Muscle layer of colon (tissue), 2 donors: ENCODE results near the gene SH3BGR.

Experiments used
- H3K27ac ChIP-seq: one replicate; pipeline ENCODE4 v1.7.0; 2013; ENCODE audit warnings: low read depth, mild to moderate bottlenecking, low read length, moderate library complexity
- H3K27me3 ChIP-seq, 2 donors: one replicate each; pipeline ENCODE4 v1.7.0; 2013; ENCODE audit warnings: low read length in 2 of 2, mild to moderate bottlenecking in 2 of 2; ENCODE audit not compliant: insufficient read depth in 2 of 2, control insufficient read depth in 1 of 2
- H3K36me3 ChIP-seq: one replicate; pipeline ENCODE4 v1.7.0; 2013; ENCODE audit warnings: mild to moderate bottlenecking, low read length; ENCODE audit not compliant: insufficient read depth
- H3K4me1 ChIP-seq: one replicate; pipeline ENCODE4 v1.7.0; 2013; ENCODE audit warnings: mild to moderate bottlenecking, low read length; ENCODE audit not compliant: insufficient read depth
- H3K4me3 ChIP-seq, 2 donors: one replicate each; pipeline ENCODE4 v1.7.0; 2013; ENCODE audit warnings: low read length in 2 of 2, low read depth in 1 of 2, mild to moderate bottlenecking in 1 of 2, moderate library complexity in 1 of 2
- H3K9ac ChIP-seq: one replicate; pipeline ENCODE4 v1.7.0; 2013; ENCODE audit warnings: low read length
- H3K9me3 ChIP-seq: one replicate; pipeline ENCODE4 v1.7.0; 2013; ENCODE audit warnings: mild to moderate bottlenecking, low read length
- donor health status: abdominal sarcoma.
- donor health status: Adenocarcinoma of cecum.

Gene SH3BGR

DNA sequence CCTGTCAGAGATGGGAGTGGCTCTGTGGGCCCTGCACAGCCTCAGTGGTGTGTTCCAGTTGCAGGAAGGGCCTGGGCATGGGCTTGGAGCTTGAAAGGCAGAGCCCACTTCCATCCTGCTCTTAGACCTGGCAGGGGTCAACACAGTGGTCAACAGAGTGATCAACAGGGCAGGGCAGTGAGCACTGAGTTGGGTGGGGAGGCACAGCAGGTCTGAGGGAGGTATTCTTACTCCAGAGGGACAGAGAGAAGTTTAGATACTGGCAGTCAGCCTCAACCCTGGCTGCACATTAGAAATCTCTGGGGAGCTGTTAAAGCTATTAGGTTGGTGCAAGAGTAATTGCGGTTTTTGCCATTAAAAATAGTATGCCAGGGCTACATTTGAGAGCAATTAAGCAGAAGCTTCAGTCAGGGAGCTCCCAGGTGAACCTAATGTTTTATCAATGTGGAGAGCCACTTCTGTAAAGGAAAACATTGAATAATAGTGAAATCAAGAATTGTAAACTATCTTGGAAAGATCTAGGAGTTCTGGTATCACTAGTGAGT lies 37.7 kb downstream of the SH3BGR start:
- no peak overlapping the region for H3K9ac ChIP-seq
- no peak overlapping the region for H3K27ac ChIP-seq
- H3K4me3 ChIP-seq = no peak overlapping the region
- H3K4me1 ChIP-seq = peaks cover 5% of the 10 kb centered on the region
- no peaks in the 10 kb centered on the region for H3K9me3 ChIP-seq
- H3K27me3 ChIP-seq = no peaks in the 10 kb centered on the region
- no peaks in the 10 kb centered on the region for H3K36me3 ChIP-seq

DNA sequence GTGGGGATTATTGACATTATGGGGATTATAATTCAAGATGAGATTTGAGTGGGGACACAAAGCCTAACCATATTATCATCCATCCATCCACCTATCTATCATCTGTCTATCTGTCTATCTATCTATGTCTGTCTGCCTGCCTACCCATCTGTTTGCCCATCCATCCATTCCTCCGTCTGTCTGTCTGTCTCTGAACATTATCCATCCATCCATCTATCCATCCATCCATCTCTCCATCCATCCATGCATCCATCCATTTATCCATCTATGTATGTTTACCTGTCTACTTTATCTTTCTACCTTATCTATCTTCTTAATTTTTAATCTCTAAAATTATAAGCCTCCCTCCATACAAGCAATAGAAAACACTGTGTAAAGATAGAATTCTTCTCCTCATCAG lies 47.4 kb downstream of the SH3BGR start:
- Histone ChIP-seq H3K4me1 (no peaks in the 10 kb centered on the region), H3K9ac (no peak overlapping the region), H3K27ac (no peak overlapping the region), H3K36me3 (no peaks in the 10 kb centered on the region), H3K9me3 (no peaks in the 10 kb centered on the region), H3K4me3 (no peak overlapping the region), H3K27me3 (no peaks in the 10 kb centered on the region)

GRCh38 chr21:39502631-39503030 lies 50.9 kb downstream of the SH3BGR start:
- H3K9ac ChIP-seq = no peak overlapping the region
- no peaks in the 10 kb centered on the region for H3K27me3 ChIP-seq
- H3K9me3 ChIP-seq = no peaks in the 10 kb centered on the region
- H3K4me3 ChIP-seq = no peak overlapping the region
- no peak overlapping the region for H3K27ac ChIP-seq
- H3K4me1 ChIP-seq = no peaks in the 10 kb centered on the region
- no peaks in the 10 kb centered on the region for H3K36me3 ChIP-seq

- Histone ChIP-seq H3K27ac (no peak overlapping the region), H3K4me1 (no peaks in the 10 kb centered on the region), H3K4me3 (no peak overlapping the region), H3K9ac (no peak overlapping the region), H3K9me3 (no peaks in the 10 kb centered on the region), H3K36me3 (no peaks in the 10 kb centered on the region), H3K27me3 (no peaks in the 10 kb centered on the region)
Measured at GRCh38 chr21:39503123-39503762, 51.5 kb downstream of the SH3BGR start.

- H3K4me1 ChIP-seq = no peaks in the 10 kb centered on the region
- H3K27ac ChIP-seq = no peak overlapping the region
- no peaks in the 10 kb centered on the region for H3K27me3 ChIP-seq
- H3K9me3 ChIP-seq = no peaks in the 10 kb centered on the region
- H3K36me3 ChIP-seq = no peaks in the 10 kb centered on the region
- H3K9ac ChIP-seq = no peak overlapping the region
- no peak overlapping the region for H3K4me3 ChIP-seq
Measured at GRCh38 chr21:39504230-39504629, 52.5 kb downstream of the SH3BGR start.

- Histone ChIP-seq H3K27ac (no peak overlapping the region), H3K27me3 (no peaks in the 10 kb centered on the region), H3K9me3 (no peaks in the 10 kb centered on the region), H3K4me1 (no peaks in the 10 kb centered on the region), H3K36me3 (no peaks in the 10 kb centered on the region), H3K4me3 (no peak overlapping the region), H3K9ac (no peak overlapping the region)
Measured at GRCh38 chr21:39510240-39510639, 58.5 kb downstream of the SH3BGR start.

GRCh38 chr21:39511102-39511501 lies 59.3 kb downstream of the SH3BGR start:
- no peaks in the 10 kb centered on the region for H3K9me3 ChIP-seq
- no peaks in the 10 kb centered on the region for H3K36me3 ChIP-seq
- no peaks in the 10 kb centered on the region for H3K4me1 ChIP-seq
- no peak overlapping the region for H3K9ac ChIP-seq
- no peak overlapping the region for H3K4me3 ChIP-seq
- H3K27ac ChIP-seq = no peak overlapping the region
- H3K27me3 ChIP-seq = no peaks in the 10 kb centered on the region

GRCh38 chr21:39513735-39514134 lies 62.0 kb downstream of the SH3BGR start:
- Histone ChIP-seq H3K9me3 (no peaks in the 10 kb centered on the region), H3K27ac (no peak overlapping the region), H3K4me1 (no peaks in the 10 kb centered on the region), H3K27me3 (no peaks in the 10 kb centered on the region), H3K9ac (no peak overlapping the region), H3K36me3 (no peaks in the 10 kb centered on the region), H3K4me3 (no peak overlapping the region)

DNA sequence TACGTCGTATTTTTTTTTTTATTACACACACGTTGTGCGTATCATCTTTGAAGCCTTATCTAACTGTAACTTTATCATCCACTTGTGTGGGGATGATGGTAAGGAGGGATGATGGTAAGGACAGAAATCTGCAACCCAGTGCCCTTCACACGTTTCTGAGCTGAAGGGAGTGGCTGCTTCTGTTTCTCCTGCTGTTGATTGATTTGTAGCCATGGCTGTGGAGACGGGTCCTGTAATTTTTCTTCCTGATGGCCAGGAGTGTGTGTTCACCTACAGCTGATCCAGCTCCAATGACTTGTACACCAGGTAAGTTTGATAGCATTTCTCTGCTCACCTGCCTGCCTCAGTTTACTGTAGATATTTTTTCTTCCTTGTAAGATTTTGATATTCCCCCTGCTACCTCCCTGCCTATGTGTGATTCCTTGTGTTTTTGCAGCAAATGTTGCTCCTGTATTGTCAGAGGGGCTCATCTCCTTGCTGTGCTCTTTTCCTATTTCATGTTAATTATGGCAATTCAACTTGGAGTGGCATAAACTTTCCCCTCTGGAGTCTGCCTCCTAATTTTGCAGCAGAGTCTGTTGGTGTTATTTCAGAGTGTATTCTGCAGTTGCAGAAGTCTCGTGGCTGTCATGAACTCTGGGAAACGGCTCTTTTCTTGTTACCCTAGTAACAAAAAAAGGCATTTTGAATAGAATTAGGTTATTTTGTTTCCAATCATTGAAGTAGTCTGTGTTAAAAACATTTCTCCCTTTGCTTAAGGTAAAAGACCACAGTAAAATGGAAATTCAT lies 64.1 kb downstream of the SH3BGR start:
- Histone ChIP-seq H3K27me3 (no peaks in the 10 kb centered on the region), H3K9me3 (no peaks in the 10 kb centered on the region), H3K4me1 (no peaks in the 10 kb centered on the region), H3K4me3 (no peak overlapping the region), H3K36me3 (no peaks in the 10 kb centered on the region), H3K27ac (no peak overlapping the region), H3K9ac (no peak overlapping the region)

DNA sequence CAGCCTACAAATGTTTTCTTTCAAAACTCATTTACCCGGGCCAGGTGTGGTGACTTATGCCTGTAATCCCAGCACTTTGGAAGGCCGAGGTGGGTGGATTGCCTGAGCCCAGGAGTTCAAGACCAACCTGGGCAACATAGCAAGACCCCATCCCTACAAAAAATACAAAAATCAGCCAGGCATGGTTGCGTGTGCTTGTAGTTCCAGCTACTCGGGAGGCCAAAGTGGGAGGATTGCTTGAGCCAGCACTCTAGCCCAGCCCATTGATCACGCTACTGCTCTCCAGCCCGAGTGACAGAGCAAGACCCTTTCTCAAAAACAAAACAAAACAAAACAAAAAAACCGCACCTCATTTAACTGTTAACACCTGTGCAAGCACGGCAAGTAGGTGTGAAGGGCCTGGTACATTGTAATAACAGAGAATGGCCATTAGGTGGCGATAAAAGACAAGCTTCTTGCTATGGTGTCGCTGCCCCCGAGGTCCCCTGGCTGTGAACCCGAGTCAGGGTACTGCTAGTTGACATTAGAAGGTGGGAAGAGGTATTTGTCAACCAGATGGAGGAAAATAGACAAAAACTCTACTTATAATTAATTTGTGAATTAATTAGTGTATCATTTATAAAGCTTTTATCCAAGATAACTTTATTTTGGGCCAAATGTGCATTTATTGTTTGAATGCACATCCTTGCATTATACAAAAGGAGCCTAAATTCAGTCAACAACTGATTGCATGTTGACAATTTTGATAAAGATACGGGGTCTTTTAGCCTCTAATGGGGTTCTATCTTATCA lies 66.5 kb downstream of the SH3BGR start:
- no peaks in the 10 kb centered on the region for H3K36me3 ChIP-seq
- no peaks in the 10 kb centered on the region for H3K9me3 ChIP-seq
- peaks cover 2% of the 10 kb centered on the region for H3K4me1 ChIP-seq
- no peak overlapping the region for H3K9ac ChIP-seq
- no peak overlapping the region for H3K4me3 ChIP-seq
- H3K27me3 ChIP-seq = no peaks in the 10 kb centered on the region
- H3K27ac ChIP-seq = no peak overlapping the region

GRCh38 chr21:39518847-39519210 lies 67.1 kb downstream of the SH3BGR start:
- H3K9ac ChIP-seq = no peak overlapping the region
- no peak overlapping the region for H3K4me3 ChIP-seq
- peaks cover 8% of the 10 kb centered on the region for H3K4me1 ChIP-seq
- H3K36me3 ChIP-seq = no peaks in the 10 kb centered on the region
- H3K27me3 ChIP-seq = no peaks in the 10 kb centered on the region
- no peaks in the 10 kb centered on the region for H3K9me3 ChIP-seq
- no peak overlapping the region for H3K27ac ChIP-seq
